ENCODE measurements around the gene GATA2. TPM values are rescaled to one million over a fixed set of nuclear protein-coding genes. Genes with fewer than 3 reads are reported as not detected.

GATA2 gene
- total and polyA plus RNA-seq, 2 donors (not counting 1 experiment from before 2014, with no cell fraction given) = 0.27 TPM; not detected in 1

DNA sequence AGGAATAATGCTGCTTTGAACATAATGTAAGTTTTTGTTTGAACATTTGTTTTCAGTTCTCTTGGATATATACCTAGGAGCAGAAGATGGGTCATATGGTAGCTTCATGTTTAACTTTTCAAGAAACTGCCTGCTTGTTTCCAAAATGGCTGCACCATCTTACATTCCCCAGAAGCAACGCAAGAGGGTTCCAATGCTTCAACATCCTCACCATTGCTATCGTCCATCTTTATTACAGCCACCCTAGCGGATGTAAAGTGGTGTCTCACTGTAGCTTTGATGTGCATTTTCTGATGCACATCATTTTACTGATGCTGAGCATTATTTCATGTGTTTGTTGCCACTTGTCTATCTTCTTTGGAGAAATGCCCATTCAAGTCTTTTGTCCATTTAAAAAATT is 46.4 kb upstream of the GATA2 start:
- Histone ChIP-seq H3K4me1 (ENCODE audit: control insufficient read depth in 2 of 2, insufficient read depth in 2 of 2, low read length in 2 of 2) (no peaks in the 10 kb centered on the region), H3K79me2 (ENCODE audit: control insufficient read depth, insufficient read depth, low read length) (no peaks in the 10 kb centered on the region), H3K4me3 (ENCODE audit: control extremely low read depth in 1 of 5, extremely low read depth in 1 of 5, insufficient read depth in 1 of 5, low read depth in 2 of 5, low read length in 4 of 5) (no peak overlapping the region), H3K9ac (ENCODE audit: low read length) (no peak overlapping the region), H3K36me3 (replicated peaks in 1 of 2; ENCODE audit: control extremely low read depth in 1 of 2, control insufficient read depth in 1 of 2, extremely low read depth in 1 of 2, insufficient read depth in 2 of 2, low read length in 1 of 2) (no peaks in the 10 kb centered on the region), H3K4me2 (replicated peaks; ENCODE audit: low read depth, low read length, poor library complexity, severe bottlenecking) (no peak overlapping the region), H3K27ac (ENCODE audit: low read length in 2 of 2) (no peak overlapping the region), H3K9me3 (ENCODE audit: control extremely low read depth in 1 of 3, control insufficient read depth in 2 of 3, insufficient read depth in 1 of 3, low read length in 2 of 3) (peaks cover 0 to 5% (median 5%) of the 10 kb centered on the region in 3 donors), H4K20me1 (ENCODE audit: control insufficient read depth, insufficient read depth, low read length, poor library complexity, severe bottlenecking) (no peaks in the 10 kb centered on the region), H3K27me3 (replicated peaks in 1 of 4; ENCODE audit: control extremely low read depth in 1 of 4, control insufficient read depth in 3 of 4, insufficient read depth in 4 of 4, low read length in 3 of 4) (peaks cover 0 to 9% (median 6%) of the 10 kb centered on the region in 4 experiments), H2AFZ (ENCODE audit: insufficient read depth, low read depth, low read length, poor library complexity, severe bottlenecking) (no peak overlapping the region)
- Mint-ChIP-seq H3K4me1 (no peaks in the 10 kb centered on the region), H3K27me3 (peaks cover 58% of the 10 kb centered on the region), H3K4me3 (no peak overlapping the region), H3K9me3 (ENCODE audit: insufficient read depth) (peaks cover 9% of the 10 kb centered on the region), H3K27ac (no peak overlapping the region)
- ATAC-seq (ENCODE audit: low read depth) (no peak), DNase-seq (no peak)
- no peak for TF ChIP-seq EZH2 (IDR thresholded peaks at IDR 0.05; ENCODE audit: borderline replicate concordance, insufficient read depth, low read depth, low read length, poor library complexity, severe bottlenecking)
- TF ChIP-seq, protein P1, sequence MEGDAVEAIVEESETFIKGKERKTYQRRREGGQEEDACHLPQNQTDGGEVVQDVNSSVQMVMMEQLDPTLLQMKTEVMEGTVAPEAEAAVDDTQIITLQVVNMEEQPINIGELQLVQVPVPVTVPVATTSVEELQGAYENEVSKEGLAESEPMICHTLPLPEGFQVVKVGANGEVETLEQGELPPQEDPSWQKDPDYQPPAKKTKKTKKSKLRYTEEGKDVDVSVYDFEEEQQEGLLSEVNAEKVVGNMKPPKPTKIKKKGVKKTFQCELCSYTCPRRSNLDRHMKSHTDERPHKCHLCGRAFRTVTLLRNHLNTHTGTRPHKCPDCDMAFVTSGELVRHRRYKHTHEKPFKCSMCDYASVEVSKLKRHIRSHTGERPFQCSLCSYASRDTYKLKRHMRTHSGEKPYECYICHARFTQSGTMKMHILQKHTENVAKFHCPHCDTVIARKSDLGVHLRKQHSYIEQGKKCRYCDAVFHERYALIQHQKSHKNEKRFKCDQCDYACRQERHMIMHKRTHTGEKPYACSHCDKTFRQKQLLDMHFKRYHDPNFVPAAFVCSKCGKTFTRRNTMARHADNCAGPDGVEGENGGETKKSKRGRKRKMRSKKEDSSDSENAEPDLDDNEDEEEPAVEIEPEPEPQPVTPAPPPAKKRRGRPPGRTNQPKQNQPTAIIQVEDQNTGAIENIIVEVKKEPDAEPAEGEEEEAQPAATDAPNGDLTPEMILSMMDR (IDR thresholded peaks at IDR 0.05) = no peak
- no CpG with 5 or more reads among the region's 3 CpGs for WGBS (ENCODE audit: insufficient coverage)
- POLR2A ChIA-PET = no interaction called here
- intact Hi-C loops (cut with micrococcal nuclease) = no loop called here
- CTCF ChIA-PET = no interaction called here

DNA sequence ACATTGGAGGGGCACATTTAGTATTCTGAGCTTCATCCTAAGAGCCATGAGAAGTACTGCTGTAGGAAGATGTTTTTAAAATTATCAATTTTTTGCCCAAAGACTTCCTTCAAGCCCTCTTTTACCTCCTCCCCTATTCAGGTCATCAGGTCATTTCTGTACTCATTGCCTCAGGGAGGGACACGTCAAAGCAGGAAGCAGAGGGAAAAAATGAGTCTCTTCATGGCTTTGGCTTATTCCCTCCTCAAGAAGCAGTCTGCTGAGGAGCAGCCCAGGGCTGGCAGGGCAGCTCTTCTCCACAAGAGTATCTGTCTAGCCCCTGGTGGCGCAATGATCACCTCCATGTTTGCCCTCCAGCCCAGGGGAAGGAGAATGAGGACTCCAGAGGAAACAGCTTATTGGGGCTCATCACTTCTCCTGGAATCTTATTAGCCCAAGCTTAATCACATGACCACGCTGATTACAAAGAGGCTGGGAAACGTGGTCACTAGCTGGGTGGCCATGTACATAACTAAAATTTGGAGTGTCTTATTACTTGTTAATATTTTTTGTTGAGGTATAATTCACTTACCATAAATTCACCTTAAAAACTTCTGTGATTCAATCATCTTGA is 44.2 kb upstream of the GATA2 start:
- H3K79me2 ChIP-seq (ENCODE audit: control insufficient read depth, insufficient read depth, low read length) = no peaks in the 10 kb centered on the region
- H3K4me1 ChIP-seq (ENCODE audit: control insufficient read depth in 2 of 2, insufficient read depth in 2 of 2, low read length in 2 of 2) = no peaks in the 10 kb centered on the region
- H3K9me3 ChIP-seq (ENCODE audit: control extremely low read depth in 1 of 3, control insufficient read depth in 2 of 3, insufficient read depth in 1 of 3, low read length in 2 of 3) = no peaks in the 10 kb centered on the region
- H3K27ac ChIP-seq (ENCODE audit: low read length in 2 of 2) = no peak overlapping the region
- H4K20me1 ChIP-seq (ENCODE audit: control insufficient read depth, insufficient read depth, low read length, poor library complexity, severe bottlenecking) = no peaks in the 10 kb centered on the region
- no peak overlapping the region for H3K4me2 ChIP-seq (replicated peaks; ENCODE audit: low read depth, low read length, poor library complexity, severe bottlenecking)
- 77% methylated on average over 2 of the region's 4 CpGs for whole genome bisulfite sequencing (ENCODE audit: insufficient coverage)
- DNase-seq (no peak), ATAC-seq (ENCODE audit: low read depth) (no peak)
- peaks cover 0 to 9% (median 6%) of the 10 kb centered on the region in 4 experiments for H3K27me3 ChIP-seq (replicated peaks in 1 of 4; ENCODE audit: control extremely low read depth in 1 of 4, control insufficient read depth in 3 of 4, insufficient read depth in 4 of 4, low read length in 3 of 4)
- no peaks in the 10 kb centered on the region for H3K9me3 Mint-ChIP-seq (ENCODE audit: insufficient read depth)
- POLR2A ChIA-PET = no interaction called here
- intact Hi-C loops (cut with micrococcal nuclease) = no loop called here
- CTCF ChIA-PET = no interaction called here
- H3K27me3 Mint-ChIP-seq = peaks cover 64% of the 10 kb centered on the region
- no peak overlapping the region for H3K4me3 Mint-ChIP-seq
- no peak overlapping the region for H3K4me3 ChIP-seq (ENCODE audit: control extremely low read depth in 1 of 5, extremely low read depth in 1 of 5, insufficient read depth in 1 of 5, low read depth in 2 of 5, low read length in 4 of 5)
- TF ChIP-seq, protein P1 (IDR thresholded peaks at IDR 0.05) = no peak
- TF ChIP-seq EZH2 (IDR thresholded peaks at IDR 0.05; ENCODE audit: borderline replicate concordance, insufficient read depth, low read depth, low read length, poor library complexity, severe bottlenecking) = no peak
- no peak overlapping the region for H3K27ac Mint-ChIP-seq
- no peak overlapping the region for H2AFZ ChIP-seq (ENCODE audit: insufficient read depth, low read depth, low read length, poor library complexity, severe bottlenecking)
- H3K36me3 ChIP-seq (replicated peaks in 1 of 2; ENCODE audit: control extremely low read depth in 1 of 2, control insufficient read depth in 1 of 2, extremely low read depth in 1 of 2, insufficient read depth in 2 of 2, low read length in 1 of 2) = no peaks in the 10 kb centered on the region
- no peak overlapping the region for H3K9ac ChIP-seq (ENCODE audit: low read length)
- no peaks in the 10 kb centered on the region for H3K4me1 Mint-ChIP-seq

Measured in B cell (primary cell).